Vagina (tissue), 2 donors: ENCODE data around the gene EML1. TPM values are rescaled to one million over a fixed set of nuclear protein-coding genes. Genes with fewer than 3 reads are reported as not detected.
"Not testable (repeated sequence)": the region's sequence is repeated elsewhere in the genome, so short reads cannot be mapped to it uniquely, and the experiment has no call there.

ENCODE experiments used
- DNase-seq, 2 donors: peaks; one replicate each; pipeline ENCODE4 v3.0.0-alpha.2; 2017; ENCODE audit errors: extremely low spot score in 2 of 2
- H3K27ac ChIP-seq: fragments of 200-600 bp; sonication (generic); one replicate; pipeline ENCODE4 v1.5.1; 2019
- H3K27me3 ChIP-seq: fragments of 200-600 bp; sonication (generic); one replicate; pipeline ENCODE4 v1.5.1; 2019
- H3K36me3 ChIP-seq, 2 donors: fragments of 200-600 bp; sonication (generic); one replicate each; pipeline ENCODE4 v1.5.1; 2017 to 2019
- H3K4me1 ChIP-seq: fragments of 200-600 bp; sonication (generic); one replicate; pipeline ENCODE4 v1.5.1; 2019
- H3K4me3 ChIP-seq, 2 donors: fragments of 200-600 bp; sonication (generic); 1 replicate in 1 of 2; 2 replicates in 1 of 2; pipeline ENCODE4 v1.5.1; 2016 to 2019
- H3K9me3 ChIP-seq: fragments of 200-600 bp; sonication (generic); one replicate; pipeline ENCODE4 v1.5.1; 2019
- CTCF ChIP-seq, 3 experiments: fragments of 450-650 bp in 2 of 3; fragments of 200-600 bp in 1 of 3; sonication (generic) in 1 of 3; IDR thresholded peaks; one replicate each; pipeline ENCODE4 v1.5.1; 2017 to 2019; ENCODE audit warnings: antibody characterized with exemption in 3 of 3, mild to moderate bottlenecking in 2 of 3, moderate library complexity in 2 of 3
- POLR2A ChIP-seq, 2 donors: fragments of 450-650 bp; IDR thresholded peaks; one replicate each; pipeline ENCODE4 v1.6.1; 2017; ENCODE audit warnings: antibody characterized with exemption in 2 of 2, mild to moderate bottlenecking in 2 of 2, moderate library complexity in 2 of 2
- POLR2AphosphoS5 ChIP-seq, 2 donors: sonication (generic); formaldehyde crosslinking; IDR thresholded peaks; one replicate each; pipeline ENCODE4 v1.9.0; 2017; ENCODE audit warnings: antibody characterized with exemption in 2 of 2, mild to moderate bottlenecking in 2 of 2, low read depth in 1 of 2; ENCODE audit not compliant: insufficient read depth in 1 of 2
- intact Hi-C: fragments of 100-400 bp; cut with DNase I; formaldehyde crosslinking; loops from one replicate; pipeline ENCODE4 v1.15.1; 2023
- total RNA-seq: library from RNA; depleted of rRNA; stranded (reverse); fragments of >200 nt; gene quantifications from one replicate; pipeline ENCODE4 v1.2.3, GENCODE V29; 2016

The EML1 gene
- total RNA-seq, 1 donor from 2014 or later: 32.7 TPM

DNA sequence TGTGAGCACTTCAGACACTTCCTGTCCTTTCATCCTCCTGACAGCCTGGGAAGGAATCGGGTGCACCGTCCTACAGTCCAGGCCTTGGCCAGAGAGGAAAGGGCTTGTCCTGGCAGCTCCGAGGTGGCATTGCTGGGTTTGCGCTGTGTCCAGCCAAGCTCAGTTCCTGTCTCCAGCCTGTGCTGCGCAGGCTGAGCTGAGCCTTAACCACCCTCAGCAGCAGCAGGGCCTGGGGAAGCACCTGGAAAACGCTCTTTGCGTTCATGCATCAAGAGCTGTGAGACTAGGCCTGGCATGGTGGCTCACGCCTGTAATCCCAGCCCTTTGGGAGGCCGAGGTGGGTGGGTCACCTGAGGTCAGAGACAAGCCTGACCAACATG is 33.7 kb upstream of the EML1 start:
- Histone ChIP-seq H3K27me3 (no peaks in the 10 kb centered on the region), H3K9me3 (no peaks in the 10 kb centered on the region), H3K36me3 (no peaks in the 10 kb centered on the region), H3K4me1 (peaks cover 49% of the 10 kb centered on the region), H3K4me3 (no peak overlapping the region), H3K27ac (peak overlapping the region; percentile 89)
- TF ChIP-seq POLR2A (IDR thresholded peaks at IDR 0.05): no peak
- TF ChIP-seq CTCF (IDR thresholded peaks at IDR 0.05): no peak
- no peak for TF ChIP-seq POLR2AphosphoS5 (IDR thresholded peaks at IDR 0.05; ENCODE audit: insufficient read depth in 1 of 2, low read depth in 1 of 2)
- no peak for DNase-seq
- intact Hi-C loops: no loop called here

DNA sequence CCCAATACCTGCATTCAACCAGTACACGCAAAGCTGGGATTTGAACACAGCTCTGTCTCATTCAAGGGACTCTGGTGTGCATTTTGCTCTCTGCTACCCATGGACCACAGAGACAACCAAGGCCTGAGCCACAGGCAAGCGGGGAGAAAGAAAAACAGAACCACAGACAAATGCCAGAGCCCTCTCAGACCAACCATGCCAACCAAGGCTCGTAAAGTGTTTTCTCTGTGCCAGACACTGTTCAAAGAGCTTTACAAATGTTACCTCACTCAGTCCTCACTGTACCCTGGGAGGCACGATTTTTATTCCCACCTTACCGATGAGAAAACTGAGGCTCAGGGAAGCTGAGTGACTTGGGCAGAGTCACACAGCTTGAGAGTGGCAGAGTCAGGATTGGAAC is 32.4 kb upstream of the EML1 start:
- no peaks in the 10 kb centered on the region for H3K9me3 ChIP-seq
- TF ChIP-seq CTCF (IDR thresholded peaks at IDR 0.05) (no peak), POLR2A (IDR thresholded peaks at IDR 0.05) (no peak), POLR2AphosphoS5 (IDR thresholded peaks at IDR 0.05; ENCODE audit: insufficient read depth in 1 of 2, low read depth in 1 of 2) (no peak)
- no peak overlapping the region for H3K4me3 ChIP-seq
- no peak overlapping the region for H3K27ac ChIP-seq
- intact Hi-C loops: no loop called here
- DNase-seq: no peak
- peaks cover 36% of the 10 kb centered on the region for H3K4me1 ChIP-seq
- no peaks in the 10 kb centered on the region for H3K27me3 ChIP-seq
- no peaks in the 10 kb centered on the region for H3K36me3 ChIP-seq

DNA sequence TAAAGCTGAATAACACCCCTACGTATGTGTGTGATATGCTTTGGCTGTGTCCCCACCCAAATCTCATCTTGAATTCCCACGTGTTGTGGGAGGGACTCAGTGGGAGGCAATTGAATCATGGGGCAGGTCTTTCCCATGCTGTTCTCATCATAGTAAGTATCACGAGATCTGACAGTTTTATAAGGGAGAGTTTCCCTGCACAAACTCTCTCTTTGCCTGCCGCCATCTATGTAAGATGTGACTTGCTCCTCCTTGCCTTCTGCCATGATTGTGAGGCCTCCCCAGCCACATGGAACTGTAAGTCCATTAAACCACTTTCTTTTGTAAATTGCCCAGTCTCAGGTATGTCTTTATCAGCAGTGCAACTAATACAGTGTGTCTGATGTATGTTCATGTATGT is 30.3 kb upstream of the EML1 start:
- H3K27ac ChIP-seq, H3K36me3 ChIP-seq, H3K27me3 ChIP-seq, DNase-seq, H3K4me3 ChIP-seq, intact Hi-C loops, H3K9me3 ChIP-seq: not testable (repeated sequence)
- peaks cover 21% of the 10 kb centered on the region for H3K4me1 ChIP-seq

GRCh38 chr14:99763527-99764221 is 29.5 kb upstream of the EML1 start:
- DNase-seq: no peak
- no peak for TF ChIP-seq POLR2A (IDR thresholded peaks at IDR 0.05)
- TF ChIP-seq POLR2AphosphoS5 (IDR thresholded peaks at IDR 0.05; ENCODE audit: insufficient read depth in 1 of 2, low read depth in 1 of 2): no peak
- no peak for TF ChIP-seq CTCF (IDR thresholded peaks at IDR 0.05)
- no peaks in the 10 kb centered on the region for H3K9me3 ChIP-seq
- H3K4me3 ChIP-seq: no peak overlapping the region
- H3K27ac ChIP-seq: no peak overlapping the region
- no peaks in the 10 kb centered on the region for H3K36me3 ChIP-seq
- peaks cover 14% of the 10 kb centered on the region for H3K4me1 ChIP-seq
- H3K27me3 ChIP-seq: no peaks in the 10 kb centered on the region
- intact Hi-C loops: no loop called here

DNA sequence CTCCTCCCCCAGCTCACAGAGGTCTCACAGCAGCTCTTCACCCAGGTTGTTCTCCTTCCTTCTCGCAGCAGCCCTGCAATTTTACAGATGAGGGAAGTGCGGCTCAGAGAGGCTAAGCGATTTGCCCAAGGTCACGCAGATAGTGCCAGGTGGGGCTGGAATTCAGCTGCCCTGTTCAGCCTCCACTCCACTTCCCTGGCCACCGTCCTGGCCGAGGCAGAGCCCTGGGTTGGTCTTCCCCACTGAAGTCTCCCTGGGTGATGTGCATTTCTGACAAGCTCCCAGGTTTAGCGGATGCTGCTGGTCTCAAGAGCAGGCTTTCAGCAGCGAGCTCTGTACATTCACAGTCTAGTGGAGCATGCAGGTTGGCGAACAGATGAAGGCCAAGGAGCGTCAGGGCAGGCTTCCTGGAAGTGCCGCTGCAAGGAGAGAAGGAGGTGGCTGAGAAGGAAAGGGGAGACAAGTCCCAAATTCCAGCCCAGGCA is 28.9 kb upstream of the EML1 start:
- Histone ChIP-seq H3K27ac (no peak overlapping the region), H3K4me3 (no peak overlapping the region), H3K4me1 (peaks cover 8% of the 10 kb centered on the region), H3K36me3 (no peaks in the 10 kb centered on the region), H3K27me3 (no peaks in the 10 kb centered on the region), H3K9me3 (no peaks in the 10 kb centered on the region)
- no peak for DNase-seq
- intact Hi-C loops: no loop called here
- TF ChIP-seq POLR2A (IDR thresholded peaks at IDR 0.05) (no peak), CTCF (IDR thresholded peaks at IDR 0.05) (no peak), POLR2AphosphoS5 (IDR thresholded peaks at IDR 0.05; ENCODE audit: insufficient read depth in 1 of 2, low read depth in 1 of 2) (no peak)
